Measurements from ENCODE around the gene CRIP2.

CRIP2 gene

GRCh38 chr14:105478398-105479251 lies 4.0 kb downstream of the CRIP2 start:
- TF ChIP-seq ZBTB7A (IDR thresholded peaks at IDR 0.05; ENCODE audit: low read depth) = peak; percentile 38; the same call in 1 of the 2 replicates
- no peak for TF ChIP-seq TCF12 (IDR thresholded peaks at IDR 0.05; ENCODE audit: low read depth)

DNA sequence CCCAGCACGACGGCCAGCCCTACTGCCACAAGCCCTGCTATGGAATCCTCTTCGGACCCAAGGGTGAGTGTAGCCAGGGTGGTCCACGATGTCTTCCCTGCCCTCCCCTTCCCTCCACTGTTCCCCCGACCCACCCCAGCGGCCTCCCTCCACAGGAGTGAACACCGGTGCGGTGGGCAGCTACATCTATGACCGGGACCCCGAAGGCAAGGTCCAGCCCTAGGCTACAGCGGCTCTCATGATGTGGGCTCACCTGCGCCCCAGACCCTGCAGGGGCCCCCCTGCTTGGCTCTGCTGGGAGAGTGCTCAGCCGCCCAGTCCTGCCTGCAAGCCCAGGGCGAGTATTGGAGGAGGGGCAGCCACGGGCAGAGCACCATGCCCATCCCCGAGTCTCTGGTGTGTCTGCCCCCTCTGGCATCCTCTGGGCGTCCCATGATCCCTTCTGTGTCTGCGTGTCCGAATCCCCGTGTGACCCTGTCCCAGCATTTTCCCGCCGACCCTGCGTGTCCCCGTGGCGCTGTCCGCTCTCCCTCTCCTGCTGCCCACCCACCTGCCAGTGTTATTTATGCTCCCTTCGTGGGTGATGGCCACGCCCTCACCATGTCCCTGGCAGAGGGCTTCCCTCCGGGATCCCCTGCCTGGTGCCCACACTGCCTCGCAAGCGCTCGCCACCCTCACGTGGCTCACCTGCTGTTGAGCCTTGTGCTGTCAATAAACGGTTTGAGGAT lies 5.0 kb downstream of the CRIP2 start:
- TF ChIP-seq REST (IDR thresholded peaks at IDR 0.05; ENCODE audit: low read depth) (peak; percentile 19; the same call in 1 of the 2 replicates), TCF12 (IDR thresholded peaks at IDR 0.05; ENCODE audit: low read depth) (no peak; the same call in 1 of the 2 replicates), EGR1 (IDR thresholded peaks at IDR 0.05) (no peak), CEBPB (IDR thresholded peaks at IDR 0.05) (no peak), MAX (IDR thresholded peaks at IDR 0.05) (peak; percentile 71), RAD21 (IDR thresholded peaks at IDR 0.05; ENCODE audit: low read depth) (no peak), FOXM1 (IDR thresholded peaks at IDR 0.05; ENCODE audit: borderline replicate concordance, low read depth) (no peak), TAF1 (IDR thresholded peaks at IDR 0.05; ENCODE audit: low read depth) (no peak), ZBTB7A (IDR thresholded peaks at IDR 0.05; ENCODE audit: low read depth) (peak; percentile 35), CREB1 (IDR thresholded peaks at IDR 0.05; ENCODE audit: low read depth) (no peak), EP300 (IDR thresholded peaks at IDR 0.05; ENCODE audit: borderline replicate concordance) (no peak), YY1 (IDR thresholded peaks at IDR 0.05; ENCODE audit: low read depth) (no peak), NFIC (IDR thresholded peaks at IDR 0.05) (0 out of 2 replicates have a peak, but pooled peaks have one; percentile 19), TEAD4 (IDR thresholded peaks at IDR 0.05) (no peak)
- TF ChIP-seq, protein P1, sequence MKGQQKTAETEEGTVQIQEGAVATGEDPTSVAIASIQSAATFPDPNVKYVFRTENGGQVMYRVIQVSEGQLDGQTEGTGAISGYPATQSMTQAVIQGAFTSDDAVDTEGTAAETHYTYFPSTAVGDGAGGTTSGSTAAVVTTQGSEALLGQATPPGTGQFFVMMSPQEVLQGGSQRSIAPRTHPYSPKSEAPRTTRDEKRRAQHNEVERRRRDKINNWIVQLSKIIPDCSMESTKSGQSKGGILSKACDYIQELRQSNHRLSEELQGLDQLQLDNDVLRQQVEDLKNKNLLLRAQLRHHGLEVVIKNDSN (IDR thresholded peaks at IDR 0.05) = peak; percentile 55; the same call in 1 of the 2 replicates

DNA sequence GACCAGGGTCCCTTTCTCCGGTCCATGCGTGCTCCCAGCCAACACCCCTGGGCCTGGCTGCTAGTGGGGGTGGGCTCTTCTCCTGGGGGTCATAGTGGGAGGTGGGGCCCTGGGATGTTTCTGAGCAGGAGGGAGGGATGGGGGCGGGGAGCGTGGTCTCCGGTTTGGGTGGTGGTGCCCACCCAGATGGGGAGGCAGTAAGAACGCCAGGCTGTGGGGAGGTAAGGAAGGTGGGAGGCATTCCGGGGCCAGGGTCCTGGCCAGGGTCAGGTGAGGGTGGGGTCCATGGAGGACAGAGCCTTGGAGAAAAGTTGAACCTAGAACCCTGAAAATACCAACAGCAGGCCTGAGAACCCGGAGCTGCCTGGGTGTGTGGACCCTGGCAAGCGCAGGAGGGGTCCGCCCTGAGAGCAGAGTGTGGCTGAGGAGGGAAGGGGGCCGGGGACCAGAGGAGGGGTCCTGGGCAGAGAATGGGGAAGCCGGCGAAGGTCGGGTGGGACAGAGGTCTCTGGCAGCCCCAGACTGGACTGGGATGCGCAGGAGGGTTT lies 5.7 kb downstream of the CRIP2 start:
- TF ChIP-seq MAX (IDR thresholded peaks at IDR 0.05) (no peak; the same call in 1 of the 2 replicates), REST (IDR thresholded peaks at IDR 0.05; ENCODE audit: low read depth) (no peak), FOXM1 (IDR thresholded peaks at IDR 0.05; ENCODE audit: borderline replicate concordance, low read depth) (no peak)
- TF ChIP-seq, protein P1 (IDR thresholded peaks at IDR 0.05) = no peak

GRCh38 chr14:105480807-105481801 lies 6.5 kb downstream of the CRIP2 start:
- no peak for TF ChIP-seq CEBPB (IDR thresholded peaks at IDR 0.05)
- TF ChIP-seq ZBTB7A (IDR thresholded peaks at IDR 0.05; ENCODE audit: low read depth) = 0 out of 2 replicates have a peak, but pooled peaks have one; percentile 78
- peak; percentile 75 for TF ChIP-seq TEAD4 (IDR thresholded peaks at IDR 0.05)
- TF ChIP-seq TCF12 (IDR thresholded peaks at IDR 0.05; ENCODE audit: low read depth) = peak; percentile 98
- 0 out of 2 replicates have a peak, but pooled peaks have one; percentile 35 for TF ChIP-seq CREB1 (IDR thresholded peaks at IDR 0.05; ENCODE audit: low read depth)
- TF ChIP-seq RAD21 (IDR thresholded peaks at IDR 0.05; ENCODE audit: low read depth) = peak; percentile 72
- TF ChIP-seq TAF1 (IDR thresholded peaks at IDR 0.05; ENCODE audit: low read depth) = peak; percentile 39; the same call in 1 of the 2 replicates
- peak; percentile 91 for TF ChIP-seq FOXM1 (IDR thresholded peaks at IDR 0.05; ENCODE audit: borderline replicate concordance, low read depth)
- TF ChIP-seq, protein P1 (IDR thresholded peaks at IDR 0.05) = 0 out of 2 replicates have a peak, but pooled peaks have one; percentile 7
- TF ChIP-seq YY1 (IDR thresholded peaks at IDR 0.05; ENCODE audit: low read depth) = 0 out of 2 replicates have a peak, but pooled peaks have one; percentile 49
- TF ChIP-seq REST (IDR thresholded peaks at IDR 0.05; ENCODE audit: low read depth) = no peak
- peak; percentile 19; the same call in 1 of the 2 replicates for TF ChIP-seq EGR1 (IDR thresholded peaks at IDR 0.05)
- peak; percentile 96 for TF ChIP-seq EP300 (IDR thresholded peaks at IDR 0.05; ENCODE audit: borderline replicate concordance)
- TF ChIP-seq MAX (IDR thresholded peaks at IDR 0.05) = peak; percentile 73
- TF ChIP-seq NFIC (IDR thresholded peaks at IDR 0.05) = peak; percentile 100

Measured in Ishikawa (cell line).